ENCODE results near the gene PRPH.
"Not testable (repeated sequence)": the region's sequence is repeated elsewhere in the genome, so short reads cannot be mapped to it uniquely, and the experiment has no call there.

PRPH gene

DNA sequence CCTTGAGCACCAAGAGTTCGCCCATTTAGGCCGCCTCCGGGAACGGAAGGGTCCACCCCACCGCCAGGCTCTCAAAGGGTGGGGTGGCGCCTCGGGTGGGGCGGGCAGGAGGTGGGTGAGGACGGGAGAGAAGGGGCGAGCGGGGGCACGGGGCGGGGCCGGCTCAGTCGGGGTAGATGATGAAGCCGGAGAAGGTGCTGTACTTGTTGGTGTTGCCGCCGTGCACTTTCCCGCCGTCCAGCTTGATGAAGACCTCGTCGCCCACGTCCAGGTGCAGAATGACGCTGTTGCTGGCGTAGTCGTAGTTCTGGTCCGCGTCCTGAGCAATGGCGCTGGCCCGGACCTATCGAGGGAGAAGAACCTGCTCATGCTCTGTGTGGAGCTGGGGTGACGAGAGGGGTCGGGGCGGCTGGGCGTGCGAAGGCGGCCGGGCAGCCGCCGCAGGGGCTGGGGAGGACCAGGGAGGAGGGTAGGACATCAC, 38.0 kb downstream of the PRPH start:
- DNase-seq (ENCODE audit: low read depth) = no peak

GRCh38 chr12:49333778-49334177, 38.8 kb downstream of the PRPH start:
- DNase-seq (ENCODE audit: low read depth) = not testable (repeated sequence)

DNA sequence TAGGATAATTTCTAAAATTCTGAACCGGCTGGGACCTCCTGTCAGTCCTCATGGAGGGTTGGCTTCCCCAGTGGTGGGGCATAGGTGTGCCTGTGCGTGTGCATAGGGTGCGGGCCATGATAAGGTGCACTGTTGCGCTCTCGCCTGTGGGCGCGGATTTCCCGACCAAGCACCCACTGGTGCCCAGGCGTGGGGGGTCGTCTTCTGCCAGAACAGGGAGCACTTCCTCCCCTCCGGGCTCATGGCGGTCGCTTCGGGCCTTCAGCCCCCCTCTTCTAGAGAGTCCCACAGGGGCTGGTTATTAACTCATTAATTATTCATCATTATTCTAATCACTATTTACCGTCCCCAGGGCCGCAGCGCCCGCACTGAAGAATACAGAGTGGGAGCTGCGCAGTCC, 39.3 kb downstream of the PRPH start:
- no peak for DNase-seq (ENCODE audit: low read depth)

DNA sequence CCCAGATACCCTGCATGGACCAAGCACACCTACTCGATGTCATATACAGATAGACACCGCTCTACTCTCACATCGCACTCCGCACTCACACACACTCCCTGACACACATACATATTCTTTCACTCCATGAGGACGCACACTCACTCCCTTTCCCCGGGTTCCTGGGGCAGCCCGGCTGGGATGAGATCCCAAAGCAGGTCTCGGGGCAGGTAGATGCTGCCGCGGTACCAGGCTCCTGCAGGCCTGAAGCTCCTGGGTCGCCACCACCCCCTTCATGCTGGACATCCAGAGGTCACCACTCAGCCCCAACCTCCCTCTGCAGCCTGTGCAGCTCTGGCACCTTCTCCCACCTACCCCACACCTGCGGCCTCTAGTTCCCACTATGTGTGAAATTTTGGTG, 39.7 kb downstream of the PRPH start:
- DNase-seq (ENCODE audit: low read depth) = no peak

- no peak for DNase-seq (ENCODE audit: low read depth)
Measured at GRCh38 chr12:49335118-49335954, 40.4 kb downstream of the PRPH start.

DNA sequence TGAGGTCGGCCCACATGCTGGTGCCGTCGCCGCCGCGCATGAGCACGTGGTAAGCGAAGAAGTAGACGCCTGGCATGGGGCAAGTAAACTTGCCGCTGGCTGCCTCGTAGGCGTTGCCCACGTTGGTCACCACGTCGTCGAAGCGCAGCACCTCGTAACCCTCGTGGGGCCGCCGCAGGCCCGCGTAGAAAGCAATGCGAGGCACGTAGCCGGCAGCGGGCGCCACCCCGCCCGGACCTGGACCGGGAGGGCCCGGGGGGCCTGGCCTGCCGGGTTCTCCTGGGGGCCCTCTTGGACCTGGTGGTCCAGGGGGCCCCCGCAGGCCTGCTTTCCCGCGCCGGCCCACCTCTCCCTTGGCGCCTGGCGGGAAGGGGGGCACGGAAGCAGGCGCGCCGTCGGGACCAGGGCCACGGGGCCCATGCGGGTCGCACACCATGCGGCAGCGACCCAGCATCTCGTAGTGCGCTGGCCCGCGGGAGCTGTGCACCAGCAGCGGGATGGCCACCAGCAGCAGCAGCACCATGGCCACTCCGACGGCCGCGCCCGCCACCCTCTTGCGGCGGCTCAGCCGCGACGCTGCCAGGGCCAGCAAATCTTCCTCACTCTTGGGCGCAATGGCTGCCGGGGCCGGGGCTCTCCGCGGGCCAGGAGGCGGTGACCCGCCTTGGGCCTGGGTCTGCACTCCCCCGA, 41.2 kb downstream of the PRPH start:
- DNase-seq (ENCODE audit: low read depth) = no peak

DNA sequence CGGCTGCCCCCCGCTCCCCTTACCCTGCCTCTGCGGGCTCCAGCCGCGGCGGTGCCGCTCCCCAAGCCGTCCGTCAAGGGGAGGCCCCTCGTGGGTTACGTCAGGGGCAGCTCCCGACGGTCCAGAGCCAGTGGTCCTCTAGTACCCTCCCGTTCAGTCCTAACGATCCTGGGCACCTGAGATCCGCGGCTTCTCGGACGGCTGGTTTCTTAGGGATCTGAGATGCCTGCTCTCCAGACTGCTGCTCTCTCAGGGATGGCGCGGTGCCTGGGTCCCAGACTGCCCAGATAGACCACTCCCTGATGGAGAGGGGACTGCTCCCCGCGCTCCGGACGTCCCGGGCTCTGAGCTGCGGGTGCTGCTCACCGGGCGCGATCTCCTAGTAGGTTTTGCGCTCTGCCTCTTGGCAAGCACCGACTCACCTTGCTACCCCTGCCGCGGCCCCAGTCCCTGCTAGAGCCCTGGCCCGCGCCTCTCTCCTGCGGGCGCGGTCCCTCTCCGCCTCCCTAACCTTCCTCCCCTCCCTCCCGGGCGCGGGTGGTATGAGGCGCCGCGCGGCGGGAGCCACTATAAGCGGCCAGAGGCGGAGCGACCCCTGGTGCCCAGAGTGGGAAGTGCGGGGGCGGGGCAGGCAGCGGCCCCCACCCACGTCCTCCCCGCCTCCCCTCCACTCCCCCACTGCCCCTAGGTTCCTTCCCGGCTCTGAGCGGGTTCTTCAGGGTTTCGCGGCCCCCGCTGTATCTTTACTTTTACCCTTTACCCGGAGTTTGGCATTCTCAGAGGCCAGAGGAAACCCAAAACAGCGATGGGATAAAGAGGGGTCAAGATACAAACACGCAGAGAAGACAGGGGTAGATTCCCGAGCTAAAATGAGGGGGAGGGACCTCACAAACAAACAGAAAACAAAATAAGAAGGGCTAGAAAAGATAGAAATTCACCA, 42.0 kb downstream of the PRPH start, which contains the start of gene C1QL4:
TSS of gene C1QL4 (minus strand) at position 544 of the 940 bp plus-strand sequence. CDS start 711 bp downstream, outside the sequence.
- DNase-seq (ENCODE audit: low read depth) = no peak

DNA sequence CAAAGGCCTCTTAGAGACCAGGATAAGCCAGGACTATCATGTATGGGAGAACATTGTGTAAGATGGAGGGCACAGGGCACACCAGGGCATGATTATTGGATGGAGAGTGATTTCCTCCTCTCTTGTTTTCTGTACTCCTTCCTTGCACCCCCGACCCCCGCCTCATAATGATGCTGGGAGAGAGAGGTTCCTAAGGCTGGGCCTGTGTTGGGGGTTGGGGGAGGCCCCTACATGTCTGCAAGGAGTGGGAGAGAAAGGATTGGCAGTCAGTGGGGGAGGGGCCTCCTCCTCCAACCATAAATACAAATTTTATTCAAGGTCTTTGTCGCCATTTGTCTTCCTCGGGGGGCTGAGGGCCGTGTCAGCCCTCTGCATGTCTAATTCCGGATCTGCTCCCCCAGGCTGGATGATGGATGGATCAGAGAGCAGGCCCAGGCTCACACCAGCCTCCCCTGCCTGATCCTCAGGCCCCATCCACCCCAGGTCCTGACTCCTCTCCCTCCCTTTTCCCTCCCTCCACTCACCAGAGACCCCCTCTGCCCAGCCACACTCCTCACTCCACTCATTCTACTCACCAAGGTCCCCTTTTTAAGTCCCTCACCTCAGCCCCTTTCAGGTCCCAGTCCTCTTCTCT, 44.0 kb downstream of the PRPH start:
- no peak for DNase-seq (ENCODE audit: low read depth)

DNA sequence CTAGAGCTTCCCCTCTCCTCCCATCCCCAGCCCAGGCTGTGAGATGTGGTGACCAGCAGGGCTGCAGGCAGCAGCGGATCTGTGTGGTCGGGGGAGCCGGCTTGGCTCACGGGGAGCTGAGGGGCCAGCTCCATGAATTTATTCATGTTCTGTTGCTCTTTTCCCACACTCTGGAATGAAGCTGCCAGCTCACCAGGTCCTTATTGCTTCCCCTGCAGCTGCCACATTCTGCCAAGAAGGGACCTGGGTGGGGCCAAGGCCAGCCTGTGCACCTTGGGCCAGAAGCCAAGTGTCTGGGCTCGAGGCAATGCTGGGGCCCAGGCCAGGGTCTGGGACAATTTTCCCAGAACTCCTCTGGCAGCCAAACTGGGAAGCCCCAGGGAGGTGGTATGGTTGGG, 44.5 kb downstream of the PRPH start:
- no peak for DNase-seq (ENCODE audit: low read depth)

DNA sequence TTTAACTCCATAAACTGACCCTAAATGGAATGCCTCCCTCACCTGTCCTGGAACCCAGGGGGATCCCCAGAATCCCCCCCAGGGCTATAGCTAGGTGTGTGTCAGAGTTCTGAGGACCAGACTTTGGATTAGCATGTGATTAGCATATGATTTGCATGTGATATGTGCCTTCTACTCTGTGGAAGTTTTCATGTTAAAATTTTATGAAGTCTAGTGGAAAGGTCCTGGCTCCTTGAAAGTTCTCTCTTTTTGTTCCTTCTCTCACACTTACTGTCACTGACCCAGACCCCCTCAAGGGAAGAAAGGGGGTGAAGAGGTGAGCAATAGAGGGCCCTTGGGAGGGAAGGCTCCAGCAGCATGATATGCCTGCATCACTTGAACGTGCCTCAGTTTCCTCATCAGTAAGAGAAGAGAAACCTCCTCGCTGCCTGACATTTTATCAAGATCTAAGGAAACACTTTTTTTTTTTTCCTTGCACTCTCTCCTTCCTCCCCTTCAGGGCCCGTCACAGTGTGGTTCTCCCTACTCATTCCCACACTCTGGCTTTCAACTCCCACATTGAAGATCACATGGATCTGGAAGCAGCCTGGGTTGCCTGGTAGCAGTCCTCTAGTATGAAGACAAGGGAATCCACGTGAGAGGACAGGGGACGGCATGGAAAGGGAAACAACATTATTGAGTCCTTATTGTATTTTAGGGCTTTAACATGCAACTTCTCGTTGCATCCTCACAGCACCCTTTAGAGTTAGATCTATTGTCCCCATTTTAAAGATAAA, 45.3 kb downstream of the PRPH start:
- DNase-seq (ENCODE audit: low read depth) = no peak

DNA sequence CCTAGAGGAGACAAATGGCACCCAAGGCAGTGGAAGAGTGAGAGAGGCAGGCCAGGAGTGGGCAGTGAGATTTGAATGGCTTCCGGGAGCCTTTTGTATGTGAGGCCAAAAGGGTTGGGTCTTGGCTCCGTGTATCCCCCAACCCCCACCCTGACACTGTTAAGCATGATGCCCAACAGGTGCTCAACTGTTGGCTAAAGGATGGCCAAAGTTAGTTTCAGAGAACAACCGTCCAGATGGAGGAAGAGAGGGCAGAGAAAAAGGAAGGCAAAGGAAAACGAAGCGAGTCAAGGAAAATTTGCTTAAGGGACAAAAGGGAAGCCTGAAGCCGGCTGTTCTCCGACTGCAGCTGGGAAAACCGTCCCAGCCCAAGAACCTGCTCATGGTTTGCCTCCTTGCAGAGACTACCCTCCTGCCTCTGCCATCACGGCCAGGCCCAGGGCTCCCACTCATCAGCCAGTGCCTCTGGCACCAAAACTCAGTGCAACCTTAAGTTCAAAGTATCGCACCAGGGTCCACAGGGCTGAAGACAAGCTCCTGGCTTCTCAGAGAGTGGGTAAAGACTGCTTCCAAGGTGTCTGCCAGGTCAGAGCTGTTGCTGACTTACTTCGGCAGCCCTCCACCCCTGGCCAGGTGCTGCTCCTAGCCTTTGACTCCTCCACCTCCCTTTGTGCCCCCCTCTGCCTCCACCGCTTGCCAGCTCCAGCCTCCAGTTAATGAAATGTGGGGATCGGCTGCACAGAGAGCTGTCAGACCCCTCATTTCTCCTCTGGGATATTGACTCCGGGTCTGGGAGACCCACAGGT, 46.2 kb downstream of the PRPH start:
- no peak for DNase-seq (ENCODE audit: low read depth)

DNA sequence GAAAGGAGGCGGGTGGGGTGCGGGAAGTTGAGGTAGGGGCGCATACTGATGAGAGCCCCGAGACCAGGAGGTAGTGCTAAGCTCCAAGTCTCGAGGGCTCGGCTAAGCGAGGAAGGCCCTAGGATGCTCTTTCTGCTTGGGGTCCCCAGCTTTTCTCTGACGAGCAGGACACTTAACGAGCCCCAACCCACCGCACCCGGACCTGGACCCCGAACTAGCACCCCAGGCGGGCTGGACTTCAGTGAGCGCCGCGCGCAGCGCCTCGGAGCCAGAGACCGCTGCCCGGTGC, 46.8 kb downstream of the PRPH start:
- no peak for DNase-seq (ENCODE audit: low read depth)

- no peak for DNase-seq (ENCODE audit: low read depth)
Measured at GRCh38 chr12:49342066-49342913, 47.3 kb downstream of the PRPH start.

DNA sequence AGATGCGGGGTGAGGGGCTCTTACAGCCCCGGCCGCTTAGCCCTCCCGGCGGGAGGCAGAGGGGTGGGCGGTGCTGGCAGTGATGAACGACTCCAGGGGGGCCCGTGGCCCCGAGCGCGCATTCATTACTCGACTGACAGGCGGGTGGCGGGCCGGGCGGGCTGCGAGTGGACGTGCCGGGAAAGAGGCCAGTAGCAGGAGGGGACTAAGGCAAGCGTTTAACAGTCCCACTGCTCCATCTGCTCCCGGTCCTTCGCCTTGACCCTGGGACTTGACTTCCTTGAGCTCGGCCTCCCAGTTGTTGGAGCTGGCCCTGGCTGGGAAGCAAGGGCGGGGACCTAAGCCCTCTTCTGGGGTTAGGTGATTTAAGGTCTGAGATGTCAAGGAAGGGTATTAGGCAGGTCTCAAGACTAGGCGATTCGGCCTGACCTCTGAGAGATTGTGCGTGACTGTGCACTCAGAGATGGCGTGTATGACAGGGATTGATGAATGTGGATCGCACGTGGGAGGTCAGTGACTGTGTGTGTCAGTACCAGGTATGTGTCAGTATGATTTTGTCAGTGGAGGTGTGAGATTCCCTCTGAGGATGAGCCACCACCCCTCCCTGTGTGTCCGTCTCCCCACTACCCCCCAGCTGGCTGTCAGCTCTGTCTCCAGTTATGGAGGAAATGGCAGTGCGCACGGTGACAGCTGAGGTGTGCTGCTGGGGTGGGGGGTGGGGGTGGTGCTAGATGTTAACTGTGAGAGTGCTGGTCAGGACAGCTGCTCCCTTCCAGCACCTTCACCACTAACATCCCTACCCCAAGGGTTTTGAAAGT, 48.2 kb downstream of the PRPH start:
- DNase-seq (ENCODE audit: low read depth) = no peak

DNA sequence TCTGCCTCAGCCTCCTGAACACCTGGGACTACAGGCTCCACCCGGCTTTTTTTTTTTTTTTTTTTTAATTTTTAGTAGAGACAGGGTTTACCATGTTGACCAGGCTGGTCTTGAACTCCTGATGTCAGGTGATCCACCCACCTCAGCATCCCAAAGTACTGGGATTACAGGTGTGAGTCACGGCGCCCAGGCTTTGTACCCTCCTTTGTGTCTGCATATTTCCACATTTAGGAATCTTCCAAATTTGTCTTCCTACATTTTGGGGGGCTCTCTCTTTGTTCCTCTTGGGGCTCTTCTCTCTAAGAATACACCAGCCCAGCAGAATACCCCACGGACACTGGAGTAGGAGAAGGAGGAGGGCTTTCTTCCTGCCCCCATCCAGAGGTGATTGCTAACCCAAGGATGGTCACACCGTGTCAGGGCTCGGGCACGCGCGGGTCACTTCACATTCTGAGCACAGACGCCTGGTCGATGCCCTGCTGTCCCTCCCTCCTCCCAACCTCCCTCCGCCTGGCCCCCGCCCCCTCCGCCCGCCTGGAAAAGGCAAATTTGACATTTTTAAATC, 49.6 kb downstream of the PRPH start:
- no peak for DNase-seq (ENCODE audit: low read depth)

DNA sequence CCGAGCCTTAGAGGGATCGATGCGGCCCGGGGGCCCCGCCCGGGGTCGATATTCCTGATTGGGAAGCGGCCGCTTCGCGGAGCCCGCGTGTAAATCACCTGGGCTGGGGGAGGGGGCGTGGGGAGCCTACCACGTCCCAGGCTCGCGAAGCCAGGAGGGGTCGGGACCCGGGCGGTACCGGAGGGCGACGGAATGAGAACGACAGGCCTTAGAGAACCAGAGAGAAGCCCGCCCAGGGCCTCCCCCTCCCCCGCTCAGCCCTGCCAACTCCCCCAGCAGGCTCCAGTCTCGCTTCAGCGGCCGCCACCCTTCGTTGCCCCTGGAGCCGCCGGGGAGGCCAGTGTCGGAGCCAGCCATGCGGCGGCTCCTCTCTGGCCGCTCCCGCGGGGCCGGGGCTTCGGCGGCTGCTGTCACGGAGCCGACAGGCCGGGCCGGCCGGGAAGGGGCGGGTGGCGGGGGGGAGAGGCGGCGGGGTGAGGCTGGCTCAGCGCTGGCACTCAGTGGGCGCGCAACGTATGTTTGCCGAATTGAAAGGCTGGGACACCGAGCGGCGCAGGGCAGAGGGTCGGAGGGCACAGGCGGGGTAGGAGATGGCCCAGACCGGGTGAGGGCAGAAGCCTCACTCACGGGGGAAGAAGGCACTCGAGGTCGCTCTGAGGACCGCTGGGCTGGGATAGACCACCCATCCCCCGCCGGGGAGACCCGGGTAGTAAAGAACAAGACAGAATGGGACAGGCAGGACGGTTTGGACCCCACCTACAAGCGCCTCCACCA, 50.3 kb downstream of the PRPH start:
- no peak for DNase-seq (ENCODE audit: low read depth)

All from HS-27A (cell line).